IMR-90 (cell line): Measurements from ENCODE around the gene CTSH. TPM values are rescaled to one million over a fixed set of nuclear protein-coding genes. Genes with fewer than 3 reads are reported as not detected.
A peak's percentile ranks its signal among the peaks of the same experiment; 100 is the strongest.

ENCODE experiments used
- ATAC-seq: fragments of 200-7000 bp; cut with Tn5 transposase; 2 replicates; pipeline ENCODE4 v1.9.1; 2020; ENCODE audit warnings: low read depth, mild to moderate bottlenecking, moderate library complexity
- BruUV-seq: library from RNA; stranded (reverse); fragments of 400-500 nt; replicated peaks from 2 replicates; lab custom pipeline; 2021; lab: Mats Ljungman, UMichigan
- CTCF ChIA-PET: fragments of 300-600 bp; formaldehyde crosslinking; extraction: SDS; loops from one replicate; lab custom pipeline; 2021; ENCODE audit warnings: antibody characterized with exemption; lab: Yijun Ruan, JAX
- POLR2A ChIA-PET: fragments of 300-600 bp; sonication (Branson Sonifier 250); formaldehyde crosslinking; loops from one replicate; lab custom pipeline; 2022; ENCODE audit warnings: antibody characterized with exemption; ENCODE audit not compliant: unreplicated experiment; lab: Charles Lee
- DNase-seq: peaks from one replicate; pipeline ENCODE4 v3.0.0; 2013
- H2AFZ ChIP-seq: replicated peaks from 2 replicates; pipeline ENCODE3; 2013; ENCODE audit warnings: low read length, mild to moderate bottlenecking; ENCODE audit not compliant: poor library complexity
- H2AK5ac ChIP-seq: 2 replicates; pipeline ENCODE4 v1.6.1; 2013; ENCODE audit warnings: low read depth, low read length, inconsistent platforms
- H2AK9ac ChIP-seq: replicated peaks from 2 replicates; pipeline ENCODE3; 2013; ENCODE audit warnings: mild to moderate bottlenecking, low read depth, low read length, moderate library complexity; ENCODE audit not compliant: poor library complexity
- H2BK120ac ChIP-seq: 2 replicates; pipeline ENCODE4 v1.6.1; 2013; ENCODE audit warnings: low read depth, low read length, inconsistent platforms
- H2BK15ac ChIP-seq: 3 replicates; pipeline ENCODE4 v1.6.1; 2013; ENCODE audit warnings: low read depth, low read length, inconsistent platforms
- H2BK20ac ChIP-seq: 2 replicates; pipeline ENCODE4 v1.6.1; 2013; ENCODE audit warnings: low read depth, mild to moderate bottlenecking, inconsistent platforms, low read length, moderate library complexity
- H2BK5ac ChIP-seq: 2 replicates; pipeline ENCODE4 v1.6.1; 2013; ENCODE audit warnings: mild to moderate bottlenecking, low read depth, low read length, inconsistent platforms; ENCODE audit not compliant: poor library complexity, severe bottlenecking
- H3K14ac ChIP-seq: replicated peaks from 2 replicates; pipeline ENCODE4 v1.6.1; 2013; ENCODE audit warnings: low read depth, low read length, inconsistent platforms
- H3K18ac ChIP-seq: 2 replicates; pipeline ENCODE4 v1.6.1; 2013; ENCODE audit warnings: low read depth, low read length, control low read depth
- H3K23ac ChIP-seq: 2 replicates; pipeline ENCODE4 v1.6.1; 2013; ENCODE audit warnings: low read depth, low read length, inconsistent platforms
- H3K27ac ChIP-seq: 2 replicates; pipeline ENCODE4 v1.5.1; 2013; ENCODE audit warnings: mild to moderate bottlenecking, control low read depth, low read length; ENCODE audit not compliant: insufficient read depth
- H3K27me3 ChIP-seq: 2 replicates; pipeline ENCODE4 v1.6.1; 2013; ENCODE audit warnings: low read length; ENCODE audit not compliant: control insufficient read depth, insufficient read depth
- H3K36me3 ChIP-seq: 2 replicates; pipeline ENCODE4 v1.6.1; 2013; ENCODE audit warnings: low read length, mixed read lengths; ENCODE audit not compliant: control insufficient read depth, insufficient read depth
- H3K4ac ChIP-seq: 2 replicates; pipeline ENCODE4 v1.6.1; 2013; ENCODE audit warnings: low read depth, low read length, inconsistent platforms
- H3K4me1 ChIP-seq: 2 replicates; pipeline ENCODE4 v1.6.1; 2013; ENCODE audit warnings: low read length, mixed read lengths; ENCODE audit not compliant: control insufficient read depth, insufficient read depth
- H3K4me2 ChIP-seq: 2 replicates; pipeline ENCODE4 v1.6.1; 2013; ENCODE audit warnings: low read depth, mild to moderate bottlenecking, control low read depth, low read length, moderate library complexity
- H3K4me3 ChIP-seq: 2 replicates; pipeline ENCODE4 v1.5.1; 2013; ENCODE audit warnings: low read depth, mild to moderate bottlenecking, control low read depth, low read length, moderate library complexity; ENCODE audit not compliant: insufficient read depth
- H3K56ac ChIP-seq: 2 replicates; pipeline ENCODE4 v1.6.1; 2013; ENCODE audit warnings: low read length, inconsistent platforms; ENCODE audit not compliant: insufficient read depth; ENCODE audit errors: extremely low read depth
- H3K79me1 ChIP-seq, 2 experiments: 2 replicates each; pipeline ENCODE4 v1.6.1; 2013; ENCODE audit warnings: low read length in 2 of 2, inconsistent platforms in 1 of 2, low read depth in 1 of 2
- H3K9ac ChIP-seq: 2 replicates; pipeline ENCODE4 v1.6.1; 2013; ENCODE audit warnings: low read depth, low read length, control low read depth
- H3K9me1 ChIP-seq: 2 replicates; pipeline ENCODE4 v1.6.1; 2013; ENCODE audit warnings: low read length, inconsistent platforms; ENCODE audit not compliant: insufficient read depth
- H3K9me3 ChIP-seq: 2 replicates; pipeline ENCODE4 v1.6.1; 2013; ENCODE audit warnings: low read length; ENCODE audit not compliant: control insufficient read depth, insufficient read depth
- H4K20me1 ChIP-seq: 2 replicates; pipeline ENCODE4 v1.6.1; 2013; ENCODE audit warnings: low read length, inconsistent platforms; ENCODE audit not compliant: insufficient read depth
- H4K5ac ChIP-seq: 2 replicates; pipeline ENCODE4 v1.6.1; 2013; ENCODE audit warnings: mild to moderate bottlenecking, low read depth, low read length, control low read depth
- H4K8ac ChIP-seq, 2 experiments: 2 replicates each; pipeline ENCODE4 v1.6.1; 2013; ENCODE audit warnings: low read depth in 2 of 2, low read length in 2 of 2, control low read depth in 1 of 2, inconsistent platforms in 1 of 2
- H4K91ac ChIP-seq: 2 replicates; pipeline ENCODE4 v1.6.1; 2013; ENCODE audit warnings: low read depth, low read length, inconsistent platforms; ENCODE audit not compliant: insufficient read depth
- BHLHE40 ChIP-seq: fragments of 150-350 bp; IDR thresholded peaks from 2 replicates; pipeline ENCODE4 v1.6.1; 2016; ENCODE audit warnings: mild to moderate bottlenecking, low read depth, low read length
- CEBPB ChIP-seq: IDR thresholded peaks from 2 replicates; pipeline ENCODE4 v1.6.1; 2012; ENCODE audit warnings: low read depth, low read length, improper control_type of control experiment
- CHD1 ChIP-seq: IDR thresholded peaks from 2 replicates; pipeline ENCODE4 v1.6.1; 2012; ENCODE audit warnings: low read depth, low read length, improper control_type of control experiment
- FOS ChIP-seq: fragments of 150-350 bp; IDR thresholded peaks from 2 replicates; pipeline ENCODE4 v1.6.1; 2016; ENCODE audit warnings: low read depth, low read length
- MAFK ChIP-seq: IDR thresholded peaks from 2 replicates; pipeline ENCODE4 v1.6.1; 2012; ENCODE audit warnings: low read depth, low read length, improper control_type of control experiment
- MAZ ChIP-seq: IDR thresholded peaks from 2 replicates; pipeline ENCODE4 v1.6.1; 2012; ENCODE audit warnings: low read depth, mild to moderate bottlenecking, low read length, improper control_type of control experiment, moderate library complexity, borderline replicate concordance
- MXI1 ChIP-seq: IDR thresholded peaks from 2 replicates; pipeline ENCODE4 v1.6.1; 2012; ENCODE audit warnings: low read depth, mild to moderate bottlenecking, low read length, moderate library complexity, borderline replicate concordance
- NFE2L2 ChIP-seq: fragments of 150-350 bp; IDR thresholded peaks from 2 replicates; pipeline ENCODE4 v1.6.1; 2016; ENCODE audit warnings: low read depth, mild to moderate bottlenecking, low read length
- POLR2A ChIP-seq: IDR thresholded peaks from 2 replicates; pipeline ENCODE4 v1.6.1; 2012; ENCODE audit warnings: mild to moderate bottlenecking, low read depth, low read length
- RAD21 ChIP-seq: IDR thresholded peaks from 2 replicates; pipeline ENCODE4 v1.6.1; 2012; ENCODE audit warnings: low read length, improper control_type of control experiment
- RCOR1 ChIP-seq: IDR thresholded peaks from 2 replicates; pipeline ENCODE4 v1.6.1; 2012; ENCODE audit warnings: mild to moderate bottlenecking, low read length, improper control_type of control experiment; ENCODE audit not compliant: insufficient replicate concordance
- RFX5 ChIP-seq: IDR thresholded peaks from 2 replicates; pipeline ENCODE4 v1.8.0; 2012; ENCODE audit warnings: low read depth, mild to moderate bottlenecking, low read length, moderate library complexity
- SMC3 ChIP-seq: fragments of 150-350 bp; IDR thresholded peaks from 2 replicates; pipeline ENCODE4 v1.6.1; 2016; ENCODE audit warnings: low read depth, mild to moderate bottlenecking, antibody characterized with exemption, low read length, moderate library complexity
- USF2 ChIP-seq: fragments of 150-350 bp; IDR thresholded peaks from 2 replicates; pipeline ENCODE4 v1.6.1; 2017; ENCODE audit warnings: mild to moderate bottlenecking, antibody characterized with exemption, low read length, low read depth
- WGBS, 2 experiments: methylation state at CpG; one replicate each; pipeline versions ENCODE4 v1.1.5 to v1.1.7; 2013; ENCODE audit warnings: missing lambda C conversion rate in 2 of 2; ENCODE audit not compliant: insufficient read length in 1 of 2; ENCODE audit errors: extremely low coverage in 2 of 2; 5-methylcytosine and 5-hydroxymethylcytosine counted together
- dilution Hi-C: fragments of 300-500 bp; cut with HindIII; formaldehyde crosslinking; loops from one replicate; pipeline ENCODE4 v1.14.3; 2018; ENCODE audit warnings: low sequenced_read_pairs; ENCODE audit not compliant: unreplicated experiment
- in situ Hi-C: fragments of 300-500 bp; cut with MboI; formaldehyde crosslinking; loops from 3 replicates; pipeline ENCODE4 v1.14.3; 2019; ENCODE audit warnings: low sequenced_read_pairs, inconsistent platforms, mixed read lengths
- intact Hi-C: fragments of 100-400 bp; cut with micrococcal nuclease; formaldehyde crosslinking; loops from 2 replicates; pipeline ENCODE4 v1.10.0; 2022
- polyA plus RNA-seq, 3 experiments: library from polyadenylated mRNA; depleted of rRNA; stranded (reverse); fragments of >200 nt; gene quantifications; 2 replicates each; pipeline ENCODE4 v1.2.3, GENCODE V29; 2012; ENCODE audit warnings: low replicate concordance in 1 of 3
- total RNA-seq: library from RNA; depleted of rRNA; stranded (reverse); fragments of >200 nt; gene quantifications from 2 replicates; pipeline ENCODE4 v1.2.3, GENCODE V29; 2012
- TF ChIP-seq, protein P1 (sequence below): conservative IDR thresholded peaks from 2 replicates; pipeline ENCODE4 v1.5.1; 2012; ENCODE audit warnings: mild to moderate bottlenecking, low read depth, low read length, improper control_type of control experiment

Gene CTSH
- total and polyA plus RNA-seq, 2 of the 4 experiments (the other 2 are of a cell fraction) = 11.7 to 13.9 TPM

DNA sequence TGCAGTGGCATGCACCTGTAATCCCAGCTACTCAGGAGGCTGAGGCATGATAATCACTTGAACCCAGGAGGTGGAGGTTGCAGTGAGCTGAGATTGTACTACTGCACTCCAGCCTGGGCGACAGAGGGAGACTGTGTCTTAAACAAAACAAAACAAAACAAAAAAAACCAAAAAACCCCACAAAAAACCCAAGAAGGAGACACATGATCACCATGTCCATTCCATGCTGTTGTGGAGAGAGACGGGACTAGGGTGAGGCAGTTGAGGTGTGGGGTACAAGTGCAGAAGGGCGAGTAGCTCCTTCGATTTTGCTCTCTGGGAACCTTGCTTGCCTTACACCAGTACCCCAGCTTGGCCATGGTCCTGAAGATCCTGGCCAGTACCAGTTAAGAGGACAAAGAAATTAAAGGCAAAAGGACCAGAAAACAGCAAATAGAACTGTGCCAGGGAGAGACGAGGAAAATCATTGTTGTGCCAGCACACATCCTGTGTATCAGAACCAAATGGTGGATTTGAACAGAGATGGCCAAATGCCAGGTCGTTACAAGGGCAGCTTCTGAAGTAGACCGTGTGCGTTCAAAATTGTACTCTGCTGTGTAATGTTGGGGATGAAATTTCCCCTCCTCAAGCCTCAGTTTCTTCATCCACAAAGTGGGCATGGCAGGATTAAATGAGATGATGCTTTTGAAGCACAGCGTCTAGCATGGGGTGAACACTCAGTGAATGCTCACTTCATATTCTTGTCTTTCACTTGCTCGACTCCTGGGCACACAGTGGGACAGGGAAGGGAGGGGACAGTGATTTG lies 42.9 kb upstream of the CTSH start:
- Histone ChIP-seq H3K9me1 (peaks cover 22% of the 10 kb centered on the region), H4K8ac (peak overlapping the region; percentile 85 to 98), H3K23ac (peak overlapping the region; percentile 90), H2BK120ac (peak overlapping the region; percentile 99), H3K18ac (peak overlapping the region; percentile 96), H3K27me3 (no peaks in the 10 kb centered on the region; the same call in 1 of the 2 replicates), H2BK20ac (peak overlapping the region; percentile 98), H3K79me1 (no peaks in the 10 kb centered on the region; a peak in 1 of 4 replicates), H3K56ac (peak overlapping the region; percentile 63; the same call in 1 of the 2 replicates), H2AFZ (peak overlapping the region; percentile 89), H2BK5ac (peak overlapping the region; percentile 81), H3K9ac (0 out of 2 replicates have a peak overlapping the region, but pooled peaks have one; percentile 23), H3K4me1 (peaks cover 26% of the 10 kb centered on the region), H4K91ac (peak overlapping the region; percentile 99), H2AK5ac (peak overlapping the region; percentile 98), H3K4me2 (no peak overlapping the region), H2AK9ac (peak overlapping the region; percentile 94), H3K4ac (peak overlapping the region; percentile 99), H3K36me3 (no peaks in the 10 kb centered on the region), H3K27ac (peak overlapping the region; percentile 77), H4K20me1 (no peaks in the 10 kb centered on the region), H3K9me3 (no peaks in the 10 kb centered on the region), H4K5ac (peak overlapping the region; percentile 96), H3K14ac (peak overlapping the region; percentile 98), H2BK15ac (peak overlapping the region; percentile 100), H3K4me3 (no peak overlapping the region)
- no TSS peak for BruUV-seq
- CTCF ChIA-PET = no interaction called here
- 89% methylated on average over 3 of the region's 10 CpGs; no CpG with 5 or more reads in 1 of the 2 experiments for WGBS, 2 experiments
- ATAC-seq (no peak), DNase-seq (no peak)
- in situ Hi-C loops = no loop called here
- POLR2A ChIA-PET = no interaction called here
- dilution Hi-C loops = no loop called here
- intact Hi-C loops = loop anchor here (1.0 kb wide), 1 partner anchor 36 kb away; no protein-coding TSS in a partner anchor
- TF ChIP-seq CEBPB = no peak
- no peak for TF ChIP-seq CHD1
- no peak for TF ChIP-seq RFX5
- no peak for TF ChIP-seq USF2
- TF ChIP-seq POLR2A = no peak
- no peak for TF ChIP-seq MAFK
- no peak for TF ChIP-seq MXI1
- TF ChIP-seq NFE2L2 = no peak
- no peak for TF ChIP-seq BHLHE40
- no peak for TF ChIP-seq RAD21
- no peak for TF ChIP-seq SMC3
- no peak for TF ChIP-seq RCOR1
- TF ChIP-seq FOS = no peak
- TF ChIP-seq, protein P1, sequence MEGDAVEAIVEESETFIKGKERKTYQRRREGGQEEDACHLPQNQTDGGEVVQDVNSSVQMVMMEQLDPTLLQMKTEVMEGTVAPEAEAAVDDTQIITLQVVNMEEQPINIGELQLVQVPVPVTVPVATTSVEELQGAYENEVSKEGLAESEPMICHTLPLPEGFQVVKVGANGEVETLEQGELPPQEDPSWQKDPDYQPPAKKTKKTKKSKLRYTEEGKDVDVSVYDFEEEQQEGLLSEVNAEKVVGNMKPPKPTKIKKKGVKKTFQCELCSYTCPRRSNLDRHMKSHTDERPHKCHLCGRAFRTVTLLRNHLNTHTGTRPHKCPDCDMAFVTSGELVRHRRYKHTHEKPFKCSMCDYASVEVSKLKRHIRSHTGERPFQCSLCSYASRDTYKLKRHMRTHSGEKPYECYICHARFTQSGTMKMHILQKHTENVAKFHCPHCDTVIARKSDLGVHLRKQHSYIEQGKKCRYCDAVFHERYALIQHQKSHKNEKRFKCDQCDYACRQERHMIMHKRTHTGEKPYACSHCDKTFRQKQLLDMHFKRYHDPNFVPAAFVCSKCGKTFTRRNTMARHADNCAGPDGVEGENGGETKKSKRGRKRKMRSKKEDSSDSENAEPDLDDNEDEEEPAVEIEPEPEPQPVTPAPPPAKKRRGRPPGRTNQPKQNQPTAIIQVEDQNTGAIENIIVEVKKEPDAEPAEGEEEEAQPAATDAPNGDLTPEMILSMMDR = no peak
- TF ChIP-seq MAZ = no peak
